SIG-M5 treated with dmso at 0.1 percent for 504 hours (cell line): ENCODE data around the gene AOPEP.

Experiments
- DNase-seq: peaks from one replicate; lab custom pipeline; 2025; ENCODE audit not compliant: unreplicated experiment; lab: John Stamatoyannopoulos, UW

The AOPEP gene

GRCh38 chr9:95127249-95128176 lies 401.0 kb downstream of the AOPEP start:
- DNase-seq, result peak; percentile 53

- DNase-seq, result no peak
Measured at GRCh38 chr9:95128177-95128524, 401.7 kb downstream of the AOPEP start.

GRCh38 chr9:95129476-95130291 lies 403.2 kb downstream of the AOPEP start:
- DNase-seq, result no peak

- DNase-seq, result no peak
Measured at GRCh38 chr9:95130484-95130883, 404.0 kb downstream of the AOPEP start.

- peak; percentile 53 for DNase-seq
Measured at GRCh38 chr9:95131023-95131943, 404.8 kb downstream of the AOPEP start.

- DNase-seq, result no peak
Measured at GRCh38 chr9:95132366-95133324, 406.1 kb downstream of the AOPEP start.

GRCh38 chr9:95133325-95133705 lies 406.8 kb downstream of the AOPEP start:
- DNase-seq, result no peak

GRCh38 chr9:95134457-95134881 lies 408.0 kb downstream of the AOPEP start:
- no peak for DNase-seq

GRCh38 chr9:95135756-95136155 lies 409.3 kb downstream of the AOPEP start:
- no peak for DNase-seq
